Neural cell (in vitro differentiated cells): ENCODE measurements around the gene CRP.

Source experiments
- EP300 ChIP-seq: fragments of 450-650 bp; conservative IDR thresholded peaks from 2 replicates; pipeline ENCODE4 v1.6.1; 2014; ENCODE audit warnings: antibody characterized with exemption, mild to moderate bottlenecking, moderate library complexity; ENCODE audit not compliant: poor library complexity, severe bottlenecking
- EZH2 ChIP-seq: fragments of 200-600, 300-800 bp; shearing (Covaris generic), sonication (generic); IDR thresholded peaks from 2 replicates; pipeline ENCODE4 v1.6.1; 2014; ENCODE audit warnings: antibody characterized with exemption, low read length, borderline replicate concordance, mild to moderate bottlenecking; ENCODE audit not compliant: insufficient read depth, poor library complexity, severe bottlenecking
- MXI1 ChIP-seq: fragments of 450-650 bp; conservative IDR thresholded peaks from 2 replicates; pipeline ENCODE4 v1.6.1; 2014; ENCODE audit warnings: antibody characterized with exemption, mild to moderate bottlenecking; ENCODE audit not compliant: poor library complexity, severe bottlenecking
- POLR2AphosphoS5 ChIP-seq: IDR thresholded peaks from 2 replicates; pipeline ENCODE4 v1.6.1; 2012
- RAD21 ChIP-seq: fragments of 450-650 bp; conservative IDR thresholded peaks from 2 replicates; pipeline ENCODE4 v1.6.1; 2014; ENCODE audit warnings: antibody characterized with exemption, mild to moderate bottlenecking, moderate library complexity
- SMC3 ChIP-seq: fragments of 450-650 bp; conservative IDR thresholded peaks from 2 replicates; pipeline ENCODE4 v1.6.1; 2014; ENCODE audit warnings: antibody characterized with exemption, mild to moderate bottlenecking, moderate library complexity; ENCODE audit not compliant: poor library complexity
- TAF1 ChIP-seq: IDR thresholded peaks from 2 replicates; pipeline ENCODE4 v1.6.1; 2012; ENCODE audit warnings: low read depth
- TF ChIP-seq, protein P1 (sequence below): fragments of 450-650 bp; IDR thresholded peaks from 2 replicates; pipeline ENCODE4 v1.5.1; 2014; ENCODE audit warnings: antibody characterized with exemption, mild to moderate bottlenecking, moderate library complexity; ENCODE audit not compliant: poor library complexity, severe bottlenecking
- TF ChIP-seq, protein P2 (sequence below): IDR thresholded peaks from 2 replicates; pipeline ENCODE4 v1.6.1; 2012; ENCODE audit warnings: borderline replicate concordance

- TF ChIP-seq, protein P1, sequence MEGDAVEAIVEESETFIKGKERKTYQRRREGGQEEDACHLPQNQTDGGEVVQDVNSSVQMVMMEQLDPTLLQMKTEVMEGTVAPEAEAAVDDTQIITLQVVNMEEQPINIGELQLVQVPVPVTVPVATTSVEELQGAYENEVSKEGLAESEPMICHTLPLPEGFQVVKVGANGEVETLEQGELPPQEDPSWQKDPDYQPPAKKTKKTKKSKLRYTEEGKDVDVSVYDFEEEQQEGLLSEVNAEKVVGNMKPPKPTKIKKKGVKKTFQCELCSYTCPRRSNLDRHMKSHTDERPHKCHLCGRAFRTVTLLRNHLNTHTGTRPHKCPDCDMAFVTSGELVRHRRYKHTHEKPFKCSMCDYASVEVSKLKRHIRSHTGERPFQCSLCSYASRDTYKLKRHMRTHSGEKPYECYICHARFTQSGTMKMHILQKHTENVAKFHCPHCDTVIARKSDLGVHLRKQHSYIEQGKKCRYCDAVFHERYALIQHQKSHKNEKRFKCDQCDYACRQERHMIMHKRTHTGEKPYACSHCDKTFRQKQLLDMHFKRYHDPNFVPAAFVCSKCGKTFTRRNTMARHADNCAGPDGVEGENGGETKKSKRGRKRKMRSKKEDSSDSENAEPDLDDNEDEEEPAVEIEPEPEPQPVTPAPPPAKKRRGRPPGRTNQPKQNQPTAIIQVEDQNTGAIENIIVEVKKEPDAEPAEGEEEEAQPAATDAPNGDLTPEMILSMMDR: no peak
- TF ChIP-seq EP300: no peak
- TF ChIP-seq POLR2AphosphoS5: no peak
- no peak for TF ChIP-seq SMC3
- no peak for TF ChIP-seq TAF1
- TF ChIP-seq EZH2: no peak
- no peak for TF ChIP-seq RAD21
- TF ChIP-seq MXI1: no peak
- TF ChIP-seq, protein P2, sequence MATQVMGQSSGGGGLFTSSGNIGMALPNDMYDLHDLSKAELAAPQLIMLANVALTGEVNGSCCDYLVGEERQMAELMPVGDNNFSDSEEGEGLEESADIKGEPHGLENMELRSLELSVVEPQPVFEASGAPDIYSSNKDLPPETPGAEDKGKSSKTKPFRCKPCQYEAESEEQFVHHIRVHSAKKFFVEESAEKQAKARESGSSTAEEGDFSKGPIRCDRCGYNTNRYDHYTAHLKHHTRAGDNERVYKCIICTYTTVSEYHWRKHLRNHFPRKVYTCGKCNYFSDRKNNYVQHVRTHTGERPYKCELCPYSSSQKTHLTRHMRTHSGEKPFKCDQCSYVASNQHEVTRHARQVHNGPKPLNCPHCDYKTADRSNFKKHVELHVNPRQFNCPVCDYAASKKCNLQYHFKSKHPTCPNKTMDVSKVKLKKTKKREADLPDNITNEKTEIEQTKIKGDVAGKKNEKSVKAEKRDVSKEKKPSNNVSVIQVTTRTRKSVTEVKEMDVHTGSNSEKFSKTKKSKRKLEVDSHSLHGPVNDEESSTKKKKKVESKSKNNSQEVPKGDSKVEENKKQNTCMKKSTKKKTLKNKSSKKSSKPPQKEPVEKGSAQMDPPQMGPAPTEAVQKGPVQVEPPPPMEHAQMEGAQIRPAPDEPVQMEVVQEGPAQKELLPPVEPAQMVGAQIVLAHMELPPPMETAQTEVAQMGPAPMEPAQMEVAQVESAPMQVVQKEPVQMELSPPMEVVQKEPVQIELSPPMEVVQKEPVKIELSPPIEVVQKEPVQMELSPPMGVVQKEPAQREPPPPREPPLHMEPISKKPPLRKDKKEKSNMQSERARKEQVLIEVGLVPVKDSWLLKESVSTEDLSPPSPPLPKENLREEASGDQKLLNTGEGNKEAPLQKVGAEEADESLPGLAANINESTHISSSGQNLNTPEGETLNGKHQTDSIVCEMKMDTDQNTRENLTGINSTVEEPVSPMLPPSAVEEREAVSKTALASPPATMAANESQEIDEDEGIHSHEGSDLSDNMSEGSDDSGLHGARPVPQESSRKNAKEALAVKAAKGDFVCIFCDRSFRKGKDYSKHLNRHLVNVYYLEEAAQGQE: no peak
Observed at GRCh38 chr1:159752135-159752580, 37.8 kb upstream of the CRP start.
